Stimulated activated CD4-positive, alpha-beta T cell treated with anti-CD3 and anti-CD28 coated beads, Interleukin-4, amount 100 ng/mL, for 4 hours (primary cell): ENCODE data around the gene RAB3A.
A peak's percentile ranks its signal among the peaks of the same experiment; 100 is the strongest.

Experiments used
- DNase-seq, 2 experiments: peaks; one replicate each; pipeline ENCODE4 v3.0.0-alpha.2; 2020

RAB3A gene, protein sequence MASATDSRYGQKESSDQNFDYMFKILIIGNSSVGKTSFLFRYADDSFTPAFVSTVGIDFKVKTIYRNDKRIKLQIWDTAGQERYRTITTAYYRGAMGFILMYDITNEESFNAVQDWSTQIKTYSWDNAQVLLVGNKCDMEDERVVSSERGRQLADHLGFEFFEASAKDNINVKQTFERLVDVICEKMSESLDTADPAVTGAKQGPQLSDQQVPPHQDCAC

GRCh38 chr19:18203863-18204393, at the start of gene RAB3A:
RAB3A (minus strand) TSS chr19:18204042; CDS start chr19:18202740, 1,302 bp downstream.
- peak; percentile 98 to 99 for DNase-seq

DNA sequence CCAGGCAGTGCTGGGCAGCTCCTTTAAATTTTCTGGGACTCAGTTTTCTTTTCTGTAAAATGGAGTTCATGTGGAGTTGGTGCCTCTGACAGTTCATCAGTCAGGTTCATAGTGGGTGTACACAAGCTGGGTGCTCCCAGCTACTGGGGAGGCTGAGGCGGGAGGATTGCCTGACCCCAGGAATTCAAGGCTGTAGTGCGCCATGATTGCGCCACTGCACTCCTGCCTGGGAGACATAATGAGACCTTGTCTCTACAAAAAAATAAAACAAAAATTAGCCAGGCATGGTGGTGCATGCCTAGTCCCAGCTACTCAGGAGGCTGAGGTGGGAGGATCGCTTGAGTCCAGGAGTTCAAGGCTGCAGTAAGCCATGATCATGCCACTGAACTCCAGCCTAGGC, 49.3 kb upstream of the RAB3A start:
- DNase-seq = no peak

GRCh38 chr19:18252370-18252717, 48.5 kb upstream of the RAB3A start:
- DNase-seq = no peak

GRCh38 chr19:18251587-18252369, 47.9 kb upstream of the RAB3A start:
- peak; percentile 69 to 77 for DNase-seq

- no peak for DNase-seq
Measured at GRCh38 chr19:18249834-18250233, 46.0 kb upstream of the RAB3A start.

GRCh38 chr19:18245297-18245696, 41.5 kb upstream of the RAB3A start:
- no peak for DNase-seq

DNA sequence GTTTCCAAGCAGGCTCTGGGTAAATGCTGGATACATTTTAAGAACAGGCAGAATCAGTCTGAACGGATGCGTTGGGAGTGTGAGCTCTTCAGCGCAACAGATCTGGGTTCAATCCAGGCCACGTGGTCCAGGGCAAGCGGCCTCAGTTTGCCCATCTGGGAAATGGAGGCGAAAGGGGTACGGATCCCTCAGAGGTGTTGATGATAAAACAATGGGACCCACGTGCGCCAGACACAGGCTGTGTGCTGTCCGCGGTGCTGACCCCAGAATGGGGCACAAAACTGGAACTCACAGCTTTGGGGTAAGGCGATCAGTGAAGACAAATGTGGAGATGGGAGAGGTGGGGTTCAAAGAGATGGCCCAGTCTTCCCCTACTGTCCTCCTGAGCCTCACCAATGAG, 35.5 kb upstream of the RAB3A start:
- DNase-seq = no peak

DNA sequence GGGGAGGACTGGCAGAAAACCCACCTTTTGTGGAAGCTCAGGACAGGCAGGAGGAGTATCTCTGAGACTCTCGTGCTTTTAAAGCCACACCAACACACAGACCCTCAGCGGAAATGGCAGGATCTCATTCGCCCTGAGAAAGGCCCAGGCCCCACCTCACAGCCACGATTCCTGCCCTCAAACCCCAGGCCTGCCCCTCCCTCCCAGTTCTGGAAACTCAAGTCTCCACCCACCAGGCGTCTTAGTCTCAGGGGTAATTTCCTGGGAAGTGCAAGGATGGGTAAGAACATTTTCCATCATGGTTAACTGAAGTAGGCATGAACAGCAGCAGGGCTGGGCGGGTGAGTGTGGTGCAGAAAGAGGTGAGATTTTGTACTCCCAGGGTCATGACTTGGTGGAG, 30.4 kb upstream of the RAB3A start:
- DNase-seq = no peak

- DNase-seq = peak in 1 of 2 experiments; percentile 44
Measured at GRCh38 chr19:18233224-18233825, 29.5 kb upstream of the RAB3A start.

DNA sequence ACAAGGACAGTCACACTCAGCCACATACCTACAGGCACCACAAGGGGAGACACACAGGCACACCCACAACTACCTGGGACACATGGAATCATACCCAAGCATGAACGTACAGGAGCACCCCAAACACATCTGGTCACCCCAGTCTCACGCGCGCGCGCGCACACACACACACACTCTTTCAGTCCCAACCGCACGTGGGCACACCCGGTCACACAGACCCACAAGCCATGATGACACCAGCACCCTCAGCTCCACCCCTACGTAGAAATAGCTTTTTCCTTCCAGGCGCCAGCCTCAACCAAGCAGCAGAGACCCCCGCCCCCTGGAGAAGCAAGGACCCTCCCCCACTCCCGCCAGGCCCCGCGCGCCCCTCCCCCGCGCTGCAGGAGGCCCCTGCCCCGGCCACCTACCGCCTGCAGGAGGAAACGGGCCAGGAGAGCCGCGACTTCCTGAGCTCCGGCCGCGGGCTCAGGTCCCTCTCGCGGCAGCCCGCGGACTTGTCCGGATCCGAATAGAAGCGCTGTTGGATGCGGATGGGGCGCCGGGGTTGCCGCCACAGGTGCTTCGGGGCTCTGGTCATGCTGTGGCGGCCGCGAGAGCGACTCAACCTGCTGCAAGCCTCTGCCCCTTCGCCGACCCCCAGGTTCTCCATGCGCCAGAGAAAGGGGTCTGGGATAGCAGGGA, 28.8 kb upstream of the RAB3A start:
- DNase-seq = no peak

- DNase-seq = no peak
Measured at GRCh38 chr19:18231775-18232174, 27.9 kb upstream of the RAB3A start.

DNA sequence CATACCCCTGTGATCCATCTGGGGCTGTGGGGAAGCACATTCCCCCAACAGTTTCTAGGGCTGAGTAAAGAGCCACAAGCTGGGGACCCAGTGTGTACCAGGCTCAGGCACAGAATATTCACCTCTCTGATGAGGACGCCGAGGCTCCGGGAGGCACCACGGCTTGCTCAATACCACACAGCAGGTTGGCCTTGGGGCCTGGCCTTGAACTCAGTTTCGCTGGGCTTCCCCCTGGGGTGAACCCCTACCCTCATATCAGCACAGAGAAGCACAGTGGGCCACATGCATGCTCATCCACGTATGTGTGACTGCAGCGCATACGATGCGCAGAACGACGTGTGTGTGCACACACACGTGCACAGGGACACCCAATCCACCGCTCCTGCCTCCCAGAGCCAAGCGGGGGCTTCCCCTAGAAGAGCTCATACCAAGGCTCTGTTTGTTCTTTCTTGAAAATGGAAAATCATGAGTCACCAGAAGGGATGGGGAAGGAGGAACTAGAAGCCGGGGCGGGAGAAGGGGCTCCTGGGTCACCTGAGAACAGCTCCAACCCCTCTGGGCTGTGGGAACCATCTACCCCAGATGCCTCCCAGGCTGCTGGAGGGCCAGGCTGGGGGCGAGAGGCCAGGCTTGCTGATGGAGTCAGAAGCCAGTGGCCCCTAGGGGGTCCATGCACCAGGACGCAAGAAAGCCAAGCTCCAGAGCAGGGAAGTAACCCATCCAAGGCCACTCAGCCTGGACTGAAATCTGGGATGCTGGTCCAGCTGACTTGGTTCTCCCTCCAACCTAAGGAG, 27.3 kb upstream of the RAB3A start:
- DNase-seq = no peak

DNA sequence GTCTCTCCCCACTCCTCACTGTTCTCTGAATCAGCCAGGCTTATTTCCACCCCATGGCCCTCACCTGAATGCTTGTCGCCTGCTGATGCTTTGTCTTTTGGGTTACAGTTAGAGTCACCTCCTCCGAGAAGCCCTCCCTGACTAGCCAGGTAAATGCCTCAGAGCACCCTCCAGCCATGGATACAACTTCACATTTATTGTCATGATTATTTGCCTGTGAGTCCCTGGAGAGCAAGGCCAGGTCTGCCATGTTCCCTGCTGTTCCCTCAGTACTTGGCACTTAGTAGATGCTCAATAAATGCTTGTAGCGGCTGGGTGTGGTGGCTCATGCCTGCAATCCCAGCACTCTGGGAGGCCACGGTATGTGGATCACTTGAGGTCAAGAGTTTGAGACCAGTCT, 26.1 kb upstream of the RAB3A start:
- no peak for DNase-seq

- DNase-seq = no peak
Measured at GRCh38 chr19:18229474-18229873, 25.6 kb upstream of the RAB3A start.

GRCh38 chr19:18227781-18228271, 24.0 kb upstream of the RAB3A start:
- no peak for DNase-seq

DNA sequence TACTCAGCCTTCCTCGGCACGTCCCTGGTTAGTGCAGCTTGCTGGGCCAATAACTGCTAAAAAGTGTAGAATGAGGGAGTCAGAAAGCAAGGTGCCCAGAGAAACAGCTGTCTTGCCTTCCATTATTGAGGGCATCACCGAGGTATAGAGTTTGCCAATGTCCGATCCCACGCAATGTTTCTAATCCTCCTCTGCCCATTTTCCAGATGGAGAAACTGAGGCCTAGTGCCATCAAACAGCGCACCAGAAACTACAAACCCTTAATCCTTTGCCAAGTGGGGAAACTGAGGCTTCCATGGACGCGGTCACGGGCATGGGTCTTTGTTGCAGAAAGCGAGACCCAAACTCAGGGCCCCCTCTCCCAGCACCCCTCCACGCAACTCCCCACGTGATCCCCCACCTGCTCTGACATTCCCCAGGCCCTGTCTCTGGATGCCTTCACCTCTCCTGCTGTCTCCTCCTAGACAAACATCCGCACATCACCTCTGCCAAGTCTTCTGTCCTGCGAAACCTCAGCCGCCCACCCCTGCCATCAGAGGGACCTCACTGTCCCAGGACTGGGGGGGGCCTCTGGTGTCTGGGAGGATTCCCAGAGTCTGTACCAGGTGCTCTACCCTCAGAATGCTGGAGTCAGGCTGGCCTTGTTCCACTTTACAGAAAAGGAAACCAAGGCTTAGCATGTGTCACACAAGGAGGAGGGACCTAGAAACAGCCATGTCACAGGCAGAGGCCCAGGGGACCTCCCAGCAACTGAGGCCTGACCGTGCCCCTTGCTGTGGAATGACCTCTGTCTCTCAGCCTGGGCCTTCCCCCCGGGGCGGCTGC, 23.3 kb upstream of the RAB3A start:
- DNase-seq = no peak

- DNase-seq = no peak
Measured at GRCh38 chr19:18225702-18226468, 22.0 kb upstream of the RAB3A start, which contains the start of gene PDE4C. PDE4C (minus strand) TSS chr19:18226438; CDS start chr19:18226415, 23 bp downstream.

DNA sequence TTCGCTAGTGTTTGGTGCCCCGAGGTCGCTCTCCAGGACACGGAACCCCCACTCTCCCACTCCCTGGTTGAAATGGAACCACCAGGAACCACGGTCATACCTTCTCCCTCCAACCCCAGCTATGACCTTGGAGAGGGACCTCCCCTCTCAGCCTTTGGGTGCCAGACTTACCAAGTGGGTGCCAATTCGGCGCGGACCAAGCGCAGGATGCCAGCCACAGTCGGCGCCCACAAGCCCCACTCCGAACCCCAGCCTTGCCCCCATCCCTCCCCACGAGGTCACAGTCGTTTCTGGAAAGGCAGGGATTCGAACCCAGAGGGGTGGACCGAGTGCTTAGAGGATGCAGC, 21.5 kb upstream of the RAB3A start:
- DNase-seq = no peak

GRCh38 chr19:18224525-18225354, 20.9 kb upstream of the RAB3A start:
- peak; percentile 67 to 87 for DNase-seq
